ENCODE data around the gene UBL7.
"Not testable (repeated sequence)": the region's sequence is repeated elsewhere in the genome, so short reads cannot be mapped to it uniquely, and the experiment has no call there.

Gene UBL7

GRCh38 chr15:74460871-74461846 lies at the start of gene UBL7:
Gene UBL7 (minus strand): TSS chr15:74461160. CDS start chr15:74458867, 2,293 bp downstream.
- Mint-ChIP-seq H3K27ac (peak within 1 kb of the TSS; percentile 98), H3K27me3 (no peaks in the 10 kb centered on the region), H3K4me3 (peak within 1 kb of the TSS; percentile 98), H3K9me3 (peaks cover 9% of the 10 kb centered on the region), H3K36me3 (ENCODE audit: low read depth) (peaks cover 39% of the 10 kb centered on the region), H3K4me1 (ENCODE audit: low read depth) (peaks cover 66% of the 10 kb centered on the region)

- no peak overlapping the region for H3K4me3 Mint-ChIP-seq
Observed at GRCh38 chr15:74506515-74506840, 45.5 kb upstream of the UBL7 start.

GRCh38 chr15:74505837-74506514 lies 45.0 kb upstream of the UBL7 start:
- Mint-ChIP-seq H3K4me1 (ENCODE audit: low read depth) (no peaks in the 10 kb centered on the region), H3K27me3 (no peaks in the 10 kb centered on the region), H3K27ac (no peak overlapping the region), H3K4me3 (no peak overlapping the region), H3K36me3 (ENCODE audit: low read depth) (peaks cover 14% of the 10 kb centered on the region), H3K9me3 (no peaks in the 10 kb centered on the region)

More at GRCh38 chr15:74506515-74506840, 45.5 kb upstream of the UBL7 start:
- Mint-ChIP-seq H3K27me3 (no peaks in the 10 kb centered on the region), H3K9me3 (no peaks in the 10 kb centered on the region), H3K27ac (no peak overlapping the region), H3K36me3 (ENCODE audit: low read depth) (peaks cover 14% of the 10 kb centered on the region), H3K4me1 (ENCODE audit: low read depth) (no peaks in the 10 kb centered on the region)

GRCh38 chr15:74504836-74505235 lies 43.9 kb upstream of the UBL7 start:
- peaks cover 14% of the 10 kb centered on the region for H3K36me3 Mint-ChIP-seq (ENCODE audit: low read depth)
- H3K27me3 Mint-ChIP-seq = no peaks in the 10 kb centered on the region
- H3K4me3 Mint-ChIP-seq = no peak overlapping the region
- no peak overlapping the region for H3K27ac Mint-ChIP-seq
- H3K4me1 Mint-ChIP-seq (ENCODE audit: low read depth) = no peaks in the 10 kb centered on the region
- H3K9me3 Mint-ChIP-seq = no peaks in the 10 kb centered on the region

- H3K27me3 Mint-ChIP-seq = no peaks in the 10 kb centered on the region
- H3K4me1 Mint-ChIP-seq (ENCODE audit: low read depth) = no peaks in the 10 kb centered on the region
- H3K36me3 Mint-ChIP-seq (ENCODE audit: low read depth) = peaks cover 14% of the 10 kb centered on the region
- no peak overlapping the region for H3K27ac Mint-ChIP-seq
- no peaks in the 10 kb centered on the region for H3K9me3 Mint-ChIP-seq
- no peak overlapping the region for H3K4me3 Mint-ChIP-seq
Observed at GRCh38 chr15:74504418-74504817, 43.5 kb upstream of the UBL7 start.

- Mint-ChIP-seq H3K4me1 (ENCODE audit: low read depth) (no peaks in the 10 kb centered on the region), H3K4me3 (no peak overlapping the region), H3K27me3 (no peaks in the 10 kb centered on the region), H3K27ac (no peak overlapping the region), H3K9me3 (no peaks in the 10 kb centered on the region), H3K36me3 (ENCODE audit: low read depth) (peaks cover 14% of the 10 kb centered on the region)
Observed at GRCh38 chr15:74502301-74502700, 41.3 kb upstream of the UBL7 start.

- Mint-ChIP-seq H3K36me3 (ENCODE audit: low read depth) (peaks cover 14% of the 10 kb centered on the region), H3K4me3 (no peak overlapping the region), H3K4me1 (ENCODE audit: low read depth) (no peaks in the 10 kb centered on the region), H3K27me3 (no peaks in the 10 kb centered on the region), H3K27ac (no peak overlapping the region), H3K9me3 (no peaks in the 10 kb centered on the region)
Observed at GRCh38 chr15:74500401-74500800, 39.4 kb upstream of the UBL7 start.

- no peaks in the 10 kb centered on the region for H3K27me3 Mint-ChIP-seq
- no peak overlapping the region for H3K4me3 Mint-ChIP-seq
- no peak overlapping the region for H3K27ac Mint-ChIP-seq
- peaks cover 8% of the 10 kb centered on the region for H3K36me3 Mint-ChIP-seq (ENCODE audit: low read depth)
- no peaks in the 10 kb centered on the region for H3K4me1 Mint-ChIP-seq (ENCODE audit: low read depth)
- H3K9me3 Mint-ChIP-seq = no peaks in the 10 kb centered on the region
Observed at GRCh38 chr15:74499366-74499765, 38.4 kb upstream of the UBL7 start.

- no peak overlapping the region for H3K4me3 Mint-ChIP-seq
- H3K27me3 Mint-ChIP-seq = no peaks in the 10 kb centered on the region
- H3K4me1 Mint-ChIP-seq (ENCODE audit: low read depth) = no peaks in the 10 kb centered on the region
- H3K27ac Mint-ChIP-seq = no peak overlapping the region
- peaks cover 2% of the 10 kb centered on the region for H3K36me3 Mint-ChIP-seq (ENCODE audit: low read depth)
- H3K9me3 Mint-ChIP-seq = no peaks in the 10 kb centered on the region
Observed at GRCh38 chr15:74497584-74497983, 36.6 kb upstream of the UBL7 start.

GRCh38 chr15:74496648-74497047 lies 35.7 kb upstream of the UBL7 start:
- no peak overlapping the region for H3K27ac Mint-ChIP-seq
- H3K4me3 Mint-ChIP-seq = no peak overlapping the region
- no peaks in the 10 kb centered on the region for H3K27me3 Mint-ChIP-seq
- no peaks in the 10 kb centered on the region for H3K4me1 Mint-ChIP-seq (ENCODE audit: low read depth)
- H3K9me3 Mint-ChIP-seq = no peaks in the 10 kb centered on the region
- H3K36me3 Mint-ChIP-seq (ENCODE audit: low read depth) = peaks cover 5% of the 10 kb centered on the region

- H3K27ac Mint-ChIP-seq = peak overlapping the region; percentile 93
- no peaks in the 10 kb centered on the region for H3K27me3 Mint-ChIP-seq
- H3K9me3 Mint-ChIP-seq = no peaks in the 10 kb centered on the region
- H3K4me3 Mint-ChIP-seq = peak overlapping the region; percentile 85
- H3K36me3 Mint-ChIP-seq (ENCODE audit: low read depth) = peaks cover 11% of the 10 kb centered on the region
- peaks cover 19% of the 10 kb centered on the region for H3K4me1 Mint-ChIP-seq (ENCODE audit: low read depth)
Observed at GRCh38 chr15:74490339-74490689, 29.4 kb upstream of the UBL7 start.

GRCh38 chr15:74489518-74490338 lies 28.8 kb upstream of the UBL7 start:
- Mint-ChIP-seq H3K9me3 (no peaks in the 10 kb centered on the region), H3K27ac (peak overlapping the region; percentile 93), H3K4me3 (peak overlapping the region; percentile 85), H3K4me1 (ENCODE audit: low read depth) (peaks cover 19% of the 10 kb centered on the region), H3K27me3 (no peaks in the 10 kb centered on the region), H3K36me3 (ENCODE audit: low read depth) (peaks cover 11% of the 10 kb centered on the region)

GRCh38 chr15:74488776-74489175 lies 27.8 kb upstream of the UBL7 start:
- no peak overlapping the region for H3K4me3 Mint-ChIP-seq
- peaks cover 19% of the 10 kb centered on the region for H3K4me1 Mint-ChIP-seq (ENCODE audit: low read depth)

GRCh38 chr15:74482661-74483060 lies 21.7 kb upstream of the UBL7 start:
- Mint-ChIP-seq H3K4me3 (no peak overlapping the region), H3K4me1 (ENCODE audit: low read depth) (no peaks in the 10 kb centered on the region)

More at GRCh38 chr15:74488776-74489175, 27.8 kb upstream of the UBL7 start:
- Mint-ChIP-seq H3K9me3 (no peaks in the 10 kb centered on the region), H3K27me3 (no peaks in the 10 kb centered on the region), H3K27ac (no peak overlapping the region), H3K36me3 (ENCODE audit: low read depth) (peaks cover 11% of the 10 kb centered on the region)

GRCh38 chr15:74480364-74480763 lies 19.4 kb upstream of the UBL7 start:
- not testable (repeated sequence) for H3K4me3 Mint-ChIP-seq, H3K27me3 Mint-ChIP-seq, H3K27ac Mint-ChIP-seq, H3K9me3 Mint-ChIP-seq
- H3K36me3 Mint-ChIP-seq (ENCODE audit: low read depth) = peaks cover 38% of the 10 kb centered on the region
- H3K4me1 Mint-ChIP-seq (ENCODE audit: low read depth) = peaks cover 12% of the 10 kb centered on the region

More at GRCh38 chr15:74482661-74483060, 21.7 kb upstream of the UBL7 start:
- no peaks in the 10 kb centered on the region for H3K27me3 Mint-ChIP-seq
- no peak overlapping the region for H3K27ac Mint-ChIP-seq
- peaks cover 27% of the 10 kb centered on the region for H3K36me3 Mint-ChIP-seq (ENCODE audit: low read depth)
- H3K9me3 Mint-ChIP-seq = no peaks in the 10 kb centered on the region

Measured in stimulated activated naive CD8-positive, alpha-beta T cell treated with anti-CD3 and anti-CD28 coated beads, Interleukin-15, Interleukin-2, amounts not matched to agents 100 ng/mL and 50 ng/mL, for 24 hours (primary cell).